Hematopoietic multipotent progenitor cell treated with erythropoietin and hydrocortisone succinate and interleukin-3 and kit ligand, for 17 days (in vitro differentiated cells): ENCODE results near the gene KRTAP4-2.
"Not testable (repeated sequence)": the region's sequence is repeated elsewhere in the genome, so short reads cannot be mapped to it uniquely, and the experiment has no call there.

Experiments
- DNase-seq: peaks from one replicate; pipeline ENCODE4 v3.0.0-alpha.2; 2015; ENCODE audit warnings: low spot score

KRTAP4-2 gene

DNA sequence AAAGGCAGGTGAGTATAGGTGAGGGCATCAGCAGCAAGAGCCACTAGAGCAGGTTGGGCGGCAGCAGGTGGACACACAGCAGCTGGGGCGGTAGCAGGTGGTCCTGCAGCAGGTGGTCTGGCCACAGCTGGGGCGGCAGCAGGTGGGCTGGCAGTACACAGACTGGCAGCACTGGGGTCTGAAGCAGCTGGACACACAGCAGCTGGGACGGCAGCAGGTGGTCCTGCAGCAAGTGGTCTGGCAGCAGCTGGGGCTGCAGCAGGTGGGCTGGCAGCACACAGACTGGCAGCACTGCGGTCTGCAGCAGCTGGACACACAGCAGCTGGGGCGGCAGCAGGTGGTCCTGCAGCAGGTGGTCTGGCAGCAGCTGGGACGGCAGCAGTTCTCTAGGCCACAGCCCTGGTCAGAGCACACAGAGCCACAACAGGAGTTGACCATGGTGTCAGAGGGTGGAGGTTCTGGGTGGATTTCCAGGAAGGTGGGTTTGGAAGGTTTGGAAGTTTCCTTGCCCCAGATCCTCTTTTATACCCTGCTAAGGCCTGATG, at the start of gene KRTAP4-2:
Gene KRTAP4-2 (minus strand): TSS at position 495 of the 545 bp plus-strand sequence. CDS start 57 bp downstream, at position 438.
- no peak for DNase-seq

DNA sequence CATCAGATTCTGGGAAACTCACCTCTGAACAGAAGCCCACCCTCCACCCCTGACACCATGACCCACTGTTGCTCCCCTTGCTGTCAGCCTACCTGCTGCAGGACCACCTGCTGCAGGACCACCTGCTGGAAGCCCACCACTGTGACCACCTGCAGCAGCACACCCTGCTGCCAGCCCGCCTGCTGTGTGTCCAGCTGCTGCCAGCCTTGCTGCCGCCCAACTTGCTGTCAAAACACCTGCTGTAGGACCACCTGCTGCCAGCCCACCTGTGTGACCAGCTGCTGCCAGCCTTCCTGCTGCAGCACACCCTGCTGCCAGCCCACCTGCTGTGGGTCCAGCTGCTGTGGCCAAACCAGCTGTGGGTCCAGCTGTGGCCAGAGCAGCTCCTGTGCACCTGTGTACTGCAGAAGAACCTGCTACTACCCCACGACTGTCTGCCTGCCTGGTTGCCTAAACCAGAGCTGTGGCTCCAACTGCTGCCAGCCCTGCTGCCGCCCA, 48.6 kb upstream of the KRTAP4-2 start, which contains the start of gene KRTAP9-2:
Gene KRTAP9-2 (plus strand): TSS at position 51 of the 498 bp plus-strand sequence. CDS start 7 bp downstream, at position 58.
- DNase-seq: not testable (repeated sequence)

- no peak for DNase-seq
Observed at GRCh38 chr17:41226051-41226450, 48.0 kb upstream of the KRTAP4-2 start.

DNA sequence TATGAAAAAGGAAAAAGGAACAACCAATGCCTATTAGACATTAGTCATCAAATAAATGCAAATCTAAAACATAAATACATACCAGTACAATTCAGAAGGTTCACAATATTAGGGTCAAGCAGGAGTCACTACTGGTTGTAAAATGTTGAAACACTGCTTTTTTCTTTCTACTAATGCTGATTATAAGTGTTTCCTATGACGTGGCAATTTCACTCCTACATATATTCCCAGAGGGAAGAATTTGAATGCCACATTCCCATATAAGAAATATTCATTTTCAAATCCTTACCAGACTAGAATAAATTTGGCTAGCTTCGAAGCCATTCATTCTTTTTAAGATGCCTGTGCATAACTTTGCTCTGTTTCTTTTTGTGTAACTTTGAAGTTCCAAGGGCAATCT, 45.8 kb upstream of the KRTAP4-2 start:
- DNase-seq: no peak

DNA sequence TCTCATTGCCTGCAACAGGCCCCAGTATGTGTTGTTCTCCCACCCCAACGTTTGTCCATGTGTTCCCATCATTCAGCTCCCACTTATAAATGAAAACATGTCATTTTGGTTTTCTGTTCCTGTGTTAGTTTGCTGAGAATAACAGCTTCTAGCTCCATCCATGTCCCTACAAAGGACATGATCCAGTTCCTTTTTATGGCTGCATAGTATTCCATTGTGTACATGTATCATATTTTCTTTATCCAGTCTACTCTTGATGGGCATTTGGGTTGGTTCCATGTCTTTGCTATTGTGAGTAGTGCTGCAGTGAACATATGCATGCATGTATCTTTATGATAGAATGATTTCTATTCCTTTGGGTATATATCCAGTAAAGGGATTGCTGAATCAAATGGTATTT, 37.7 kb upstream of the KRTAP4-2 start:
- DNase-seq: no peak

DNA sequence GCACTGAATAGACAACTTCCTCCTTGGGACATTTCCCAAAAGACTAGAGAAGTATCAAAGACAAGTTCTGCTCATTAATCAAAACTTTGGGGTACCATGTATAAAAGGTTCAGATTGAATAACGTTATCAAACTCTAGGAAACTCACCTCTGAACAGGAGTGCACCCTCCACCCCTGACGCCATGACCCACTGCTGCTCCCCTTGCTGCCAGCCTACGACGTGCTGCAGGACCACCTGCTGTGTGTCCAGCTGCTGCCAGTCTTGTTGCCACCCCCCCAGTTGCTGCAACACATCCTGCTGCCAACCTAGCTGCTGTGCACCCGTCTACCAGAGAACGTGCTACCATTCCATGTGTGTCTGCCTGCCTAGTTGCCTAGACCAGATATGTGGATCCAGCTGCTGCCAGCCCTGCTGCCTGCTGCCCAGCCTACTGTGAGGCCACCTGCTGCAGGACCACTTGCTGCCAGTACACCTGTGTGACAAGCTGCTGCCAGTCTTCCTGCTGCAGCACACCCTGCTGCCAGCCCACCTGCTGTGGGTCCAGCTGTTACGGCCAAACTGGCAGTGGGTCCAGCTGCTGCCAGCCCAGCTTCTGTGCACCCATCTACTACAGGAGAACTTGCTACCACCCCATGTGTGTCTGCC, 34.6 kb upstream of the KRTAP4-2 start:
- no peak for DNase-seq

GRCh38 chr17:41211845-41212466, 33.9 kb upstream of the KRTAP4-2 start:
- DNase-seq: no peak

GRCh38 chr17:41199421-41200078, 21.5 kb upstream of the KRTAP4-2 start:
- DNase-seq: no peak

GRCh38 chr17:41196068-41196467, 18.0 kb upstream of the KRTAP4-2 start:
- no peak for DNase-seq

- no peak for DNase-seq
Observed at GRCh38 chr17:41190328-41190727, 12.3 kb upstream of the KRTAP4-2 start.

DNA sequence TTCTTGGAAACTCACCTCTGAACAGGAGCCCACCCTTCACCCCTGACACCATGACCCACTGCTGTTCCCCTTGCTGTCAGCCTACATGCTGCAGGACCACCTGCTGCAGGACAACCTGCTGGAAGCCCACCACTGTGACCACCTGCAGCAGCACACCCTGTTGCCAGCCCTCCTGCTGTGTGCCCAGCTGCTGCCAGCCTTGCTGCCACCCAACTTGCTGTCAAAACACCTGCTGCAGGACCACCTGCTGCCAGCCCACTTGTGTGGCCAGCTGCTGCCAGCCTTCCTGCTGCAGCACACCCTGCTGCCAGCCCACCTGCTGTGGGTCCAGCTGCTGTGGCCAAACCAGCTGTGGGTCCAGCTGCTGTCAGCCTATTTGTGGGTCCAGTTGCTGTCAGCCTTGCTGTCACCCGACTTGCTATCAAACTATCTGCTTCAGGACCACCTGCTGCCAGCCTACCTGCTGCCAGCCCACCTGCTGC, 11.9 kb upstream of the KRTAP4-2 start, which contains the start of gene KRTAP9-1:
Gene KRTAP9-1 (plus strand): TSS at position 51 of the 482 bp plus-strand sequence. CDS start 0 bp downstream, at position 51.
- DNase-seq: not testable (repeated sequence)

DNA sequence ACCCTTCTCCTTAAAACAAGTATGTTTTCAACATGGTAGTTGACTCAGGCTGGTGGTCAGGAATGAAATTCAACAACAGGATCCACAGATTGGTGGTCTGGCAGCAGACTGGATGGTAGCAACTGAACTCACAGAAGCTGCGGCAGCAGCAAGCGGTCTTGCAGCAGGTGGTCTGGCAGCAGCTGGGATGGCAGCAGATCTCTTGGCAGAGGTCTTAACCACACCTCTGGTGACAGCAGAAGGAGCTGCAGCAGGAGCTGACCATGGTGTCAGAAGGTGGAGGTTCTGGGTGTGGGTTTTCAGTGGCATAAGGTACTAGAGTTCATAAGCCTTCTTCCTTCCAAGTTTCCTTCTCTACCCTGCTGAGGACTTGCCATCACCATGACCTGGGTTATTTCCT, 8.9 kb upstream of the KRTAP4-2 start:
- DNase-seq: no peak

- no peak for DNase-seq
Observed at GRCh38 chr17:41185001-41185400, 7.0 kb upstream of the KRTAP4-2 start.

DNA sequence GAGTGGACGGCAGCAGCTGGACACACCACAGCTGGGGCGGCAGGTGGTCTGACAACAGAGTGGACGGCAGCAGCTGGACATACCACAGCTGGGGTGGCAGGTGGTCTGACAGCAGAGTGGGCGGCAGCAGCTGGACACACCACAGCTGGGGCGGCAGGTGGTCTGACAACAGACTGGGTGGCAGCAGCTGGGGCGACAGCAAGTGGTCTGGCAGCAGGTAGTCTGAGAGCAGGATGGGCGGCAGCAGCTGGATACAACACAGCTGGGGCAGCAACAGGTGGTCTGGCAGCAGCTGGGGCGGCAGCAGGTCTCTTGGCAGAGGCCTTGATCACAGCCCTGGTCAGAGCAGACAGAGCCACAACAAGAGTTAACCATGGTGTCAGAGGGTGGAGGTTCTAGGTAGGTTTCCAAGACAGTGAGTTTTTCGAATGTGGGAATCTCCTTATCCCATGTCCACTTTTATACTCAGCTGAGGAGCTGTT, 6.5 kb upstream of the KRTAP4-2 start, which contains the start of gene KRTAP4-1:
Gene KRTAP4-1 (minus strand): TSS at position 432 of the 482 bp plus-strand sequence. CDS start 57 bp downstream, at position 375.
- no peak for DNase-seq

- no peak for DNase-seq
Observed at GRCh38 chr17:41178843-41179616, 1.0 kb upstream of the KRTAP4-2 start.

- no peak for DNase-seq
Observed at GRCh38 chr17:41178341-41178740, 320 bp upstream of the KRTAP4-2 start.

DNA sequence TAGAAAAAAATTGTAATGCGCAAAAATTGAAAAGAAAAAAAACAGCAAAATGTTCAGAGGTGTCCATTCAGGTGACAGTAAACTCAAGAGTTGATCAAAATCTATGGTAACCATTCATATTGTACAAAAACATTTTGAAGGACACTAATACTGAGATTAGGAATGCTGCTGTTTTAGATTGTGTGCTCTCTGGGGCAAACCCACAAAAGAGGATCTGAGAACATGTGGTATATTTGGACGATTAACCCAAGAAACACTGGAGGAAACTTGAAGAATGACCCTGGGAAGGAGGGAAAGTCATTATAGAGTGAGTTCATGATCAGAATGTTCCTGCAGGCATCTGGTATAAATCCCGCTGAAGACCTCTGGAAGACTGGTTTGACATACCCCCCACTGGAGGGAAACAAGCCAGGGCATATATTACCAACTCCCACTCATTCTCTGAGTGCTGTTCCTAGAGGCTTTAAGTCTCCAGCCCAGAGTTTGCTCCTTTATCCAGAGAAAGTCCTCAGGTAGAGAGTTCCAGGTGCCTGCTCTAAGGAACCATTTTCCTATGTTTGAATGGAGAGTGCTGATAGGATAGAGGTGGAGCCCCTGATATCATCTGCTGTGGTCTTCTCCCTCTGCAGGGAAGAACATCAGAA, 1.2 kb downstream of the KRTAP4-2 start:
- no peak for DNase-seq

GRCh38 chr17:41171886-41172285, 6.1 kb downstream of the KRTAP4-2 start:
- DNase-seq: no peak

DNA sequence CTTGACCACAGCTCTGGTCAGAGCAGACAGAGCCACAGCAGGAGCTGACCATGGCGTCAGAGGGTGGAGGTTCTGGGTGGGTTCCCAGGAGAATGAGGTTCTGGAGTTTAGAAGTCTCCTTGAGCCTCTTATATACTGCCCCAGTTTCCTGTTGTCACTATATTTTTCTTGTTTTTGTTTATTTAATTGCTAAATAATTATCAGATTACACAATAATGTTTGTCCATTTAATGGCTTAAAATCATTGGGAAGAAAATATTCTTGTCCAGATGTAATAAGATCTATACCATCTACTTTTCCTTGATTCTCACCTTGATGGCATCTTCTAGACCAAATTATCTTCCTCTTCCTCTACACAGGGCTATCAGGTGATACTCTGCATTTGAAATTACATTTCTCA, 9.9 kb downstream of the KRTAP4-2 start, which contains the start of gene KRTAP4-3:
Gene KRTAP4-3 (minus strand): TSS at position 101 of the 400 bp plus-strand sequence. CDS start 49 bp downstream, at position 52.
- DNase-seq: no peak

DNA sequence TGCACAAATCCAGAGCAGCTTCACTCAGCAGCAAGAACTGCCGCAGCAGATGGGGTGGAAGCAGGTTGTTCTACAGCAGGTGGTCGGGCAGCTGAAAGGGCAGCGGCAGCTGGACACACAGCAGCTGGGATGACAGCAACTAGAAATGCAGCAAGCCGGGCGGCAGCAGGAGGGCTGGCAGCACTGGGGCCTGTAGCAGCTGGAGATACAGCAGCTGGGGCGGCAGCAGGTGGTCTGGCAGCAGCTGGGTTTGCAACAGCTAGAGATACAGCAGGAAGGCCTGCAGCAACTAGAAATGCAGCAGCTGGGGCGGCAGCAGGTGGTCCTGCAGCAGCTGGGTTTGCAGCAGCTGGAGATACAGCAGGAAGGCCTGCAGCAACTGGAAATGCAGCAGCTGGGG, 10.5 kb downstream of the KRTAP4-2 start:
- DNase-seq: no peak

- no peak for DNase-seq
Observed at GRCh38 chr17:41163828-41164227, 14.2 kb downstream of the KRTAP4-2 start.
